ENCODE measurements around the gene ZNF860. TPM values are rescaled to one million over a fixed set of nuclear protein-coding genes. Genes with fewer than 3 reads are reported as not detected.

The ZNF860 gene
- total RNA-seq, 1 experiment from 2014 or later, result 22.4 TPM

- peaks cover 62% of the 10 kb centered on the region for H3K4me1 ChIP-seq (ENCODE audit: low read length)
- peaks cover 79% of the 10 kb centered on the region for H3K79me2 ChIP-seq (ENCODE audit: low read length)
- H4K20me1 ChIP-seq (ENCODE audit: insufficient read depth, low read depth, low read length), result no peaks in the 10 kb centered on the region
These were observed 26.0 kb upstream of the ZNF860 start for GRCh38 chr3:31955581-31955980.

GRCh38 chr3:31957106-31957505 lies 24.4 kb upstream of the ZNF860 start:
- Histone ChIP-seq H4K20me1 (ENCODE audit: insufficient read depth, low read depth, low read length) (no peaks in the 10 kb centered on the region), H3K9ac (ENCODE audit: low read length) (no peak overlapping the region), H3K4me2 (ENCODE audit: low read depth, low read length, poor library complexity, severe bottlenecking) (no peak overlapping the region), H3K79me2 (ENCODE audit: low read length) (peaks cover 83% of the 10 kb centered on the region), H3K36me3 (ENCODE audit: insufficient read depth, low read length) (peaks cover 44% of the 10 kb centered on the region), H3K27ac (ENCODE audit: low read length) (no peak overlapping the region), H3K9me2 (replicated peaks; ENCODE audit: insufficient read depth, low read length) (no peaks in the 10 kb centered on the region), H3K9me3 (ENCODE audit: low read length) (peaks cover 6% of the 10 kb centered on the region; the same call in 1 of the 2 replicates), H3K4me1 (ENCODE audit: low read length) (peaks cover 62% of the 10 kb centered on the region), H3K27me3 (ENCODE audit: low read length) (no peaks in the 10 kb centered on the region), H2AFZ (ENCODE audit: low read length) (no peak overlapping the region), H3K4me3 (ENCODE audit: low read length) (no peak overlapping the region)
- no peak for DNase-seq

More at GRCh38 chr3:31955581-31955980, 26.0 kb upstream of the ZNF860 start:
- Histone ChIP-seq H3K9me3 (ENCODE audit: low read length) (peaks cover 6% of the 10 kb centered on the region; the same call in 1 of the 2 replicates), H3K36me3 (ENCODE audit: insufficient read depth, low read length) (peaks cover 48% of the 10 kb centered on the region), H3K9me2 (replicated peaks; ENCODE audit: insufficient read depth, low read length) (no peaks in the 10 kb centered on the region), H3K27ac (ENCODE audit: low read length) (peak overlapping the region; percentile 99), H3K4me3 (ENCODE audit: low read length) (no peak overlapping the region), H2AFZ (ENCODE audit: low read length) (no peak overlapping the region), H3K27me3 (ENCODE audit: low read length) (no peaks in the 10 kb centered on the region), H3K4me2 (ENCODE audit: low read depth, low read length, poor library complexity, severe bottlenecking) (no peak overlapping the region), H3K9ac (ENCODE audit: low read length) (no peak overlapping the region)
- peak; percentile 65 for DNase-seq

GRCh38 chr3:31958701-31959152 lies 22.8 kb upstream of the ZNF860 start:
- no peaks in the 10 kb centered on the region for H3K9me2 ChIP-seq (replicated peaks; ENCODE audit: insufficient read depth, low read length)
- no peak overlapping the region for H3K9ac ChIP-seq (ENCODE audit: low read length)
- H3K4me3 ChIP-seq (ENCODE audit: low read length), result no peak overlapping the region
- H3K9me3 ChIP-seq (ENCODE audit: low read length), result peaks cover 6% of the 10 kb centered on the region; the same call in 1 of the 2 replicates
- no peak overlapping the region for H2AFZ ChIP-seq (ENCODE audit: low read length)
- peaks cover 94% of the 10 kb centered on the region for H3K79me2 ChIP-seq (ENCODE audit: low read length)
- H4K20me1 ChIP-seq (ENCODE audit: insufficient read depth, low read depth, low read length), result no peaks in the 10 kb centered on the region
- peaks cover 62% of the 10 kb centered on the region for H3K4me1 ChIP-seq (ENCODE audit: low read length)
- DNase-seq, result no peak
- no peak overlapping the region for H3K4me2 ChIP-seq (ENCODE audit: low read depth, low read length, poor library complexity, severe bottlenecking)
- H3K36me3 ChIP-seq (ENCODE audit: insufficient read depth, low read length), result peaks cover 44% of the 10 kb centered on the region
- peak overlapping the region; percentile 92 for H3K27ac ChIP-seq (ENCODE audit: low read length)
- H3K27me3 ChIP-seq (ENCODE audit: low read length), result no peaks in the 10 kb centered on the region

DNA sequence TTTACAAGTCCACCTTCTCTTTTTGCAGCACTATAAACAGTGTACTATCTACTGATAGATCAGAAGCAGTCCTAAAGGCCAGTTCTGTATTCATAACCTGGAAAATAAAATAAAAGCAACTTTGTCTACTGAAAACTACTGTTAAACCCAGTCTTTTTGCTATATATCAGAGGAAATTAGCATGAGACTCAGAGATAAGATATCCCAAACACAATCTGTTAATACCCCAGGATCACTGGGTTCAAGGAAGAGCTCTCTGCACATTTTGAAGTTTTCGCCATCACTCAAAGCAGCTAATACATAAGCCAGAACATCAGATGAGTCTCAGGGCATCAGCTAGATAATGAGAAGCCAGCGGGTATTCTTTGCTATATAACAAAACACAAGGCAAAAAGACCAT lies 22.3 kb upstream of the ZNF860 start:
- H3K4me1 ChIP-seq (ENCODE audit: low read length), result peaks cover 62% of the 10 kb centered on the region
- H3K9me3 ChIP-seq (ENCODE audit: low read length), result peaks cover 6% of the 10 kb centered on the region; the same call in 1 of the 2 replicates
- H3K4me2 ChIP-seq (ENCODE audit: low read depth, low read length, poor library complexity, severe bottlenecking), result no peak overlapping the region
- no peak for DNase-seq
- no peaks in the 10 kb centered on the region for H3K27me3 ChIP-seq (ENCODE audit: low read length)
- no peaks in the 10 kb centered on the region for H3K9me2 ChIP-seq (replicated peaks; ENCODE audit: insufficient read depth, low read length)
- H2AFZ ChIP-seq (ENCODE audit: low read length), result no peak overlapping the region
- H4K20me1 ChIP-seq (ENCODE audit: insufficient read depth, low read depth, low read length), result no peaks in the 10 kb centered on the region
- peaks cover 44% of the 10 kb centered on the region for H3K36me3 ChIP-seq (ENCODE audit: insufficient read depth, low read length)
- H3K9ac ChIP-seq (ENCODE audit: low read length), result no peak overlapping the region
- no peak overlapping the region for H3K4me3 ChIP-seq (ENCODE audit: low read length)
- H3K79me2 ChIP-seq (ENCODE audit: low read length), result peaks cover 94% of the 10 kb centered on the region
- peak overlapping the region; percentile 92 for H3K27ac ChIP-seq (ENCODE audit: low read length)

GRCh38 chr3:31959951-31960792 lies 21.4 kb upstream of the ZNF860 start:
- Histone ChIP-seq H3K79me2 (ENCODE audit: low read length) (peaks cover 94% of the 10 kb centered on the region), H3K4me3 (ENCODE audit: low read length) (peak overlapping the region; percentile 17; the same call in 1 of the 2 replicates), H2AFZ (ENCODE audit: low read length) (no peak overlapping the region), H4K20me1 (ENCODE audit: insufficient read depth, low read depth, low read length) (no peaks in the 10 kb centered on the region), H3K9ac (ENCODE audit: low read length) (peak overlapping the region; percentile 56), H3K36me3 (ENCODE audit: insufficient read depth, low read length) (peaks cover 40% of the 10 kb centered on the region), H3K27me3 (ENCODE audit: low read length) (no peaks in the 10 kb centered on the region), H3K9me3 (ENCODE audit: low read length) (peaks cover 6% of the 10 kb centered on the region; the same call in 1 of the 2 replicates), H3K27ac (ENCODE audit: low read length) (peak overlapping the region; percentile 92), H3K9me2 (replicated peaks; ENCODE audit: insufficient read depth, low read length) (no peaks in the 10 kb centered on the region), H3K4me2 (ENCODE audit: low read depth, low read length, poor library complexity, severe bottlenecking) (peak overlapping the region; percentile 53), H3K4me1 (ENCODE audit: low read length) (peaks cover 60% of the 10 kb centered on the region)
- peak; percentile 54 for DNase-seq

- H3K9me2 ChIP-seq (replicated peaks; ENCODE audit: insufficient read depth, low read length), result no peaks in the 10 kb centered on the region
- H4K20me1 ChIP-seq (ENCODE audit: insufficient read depth, low read depth, low read length), result no peaks in the 10 kb centered on the region
- H3K9me3 ChIP-seq (ENCODE audit: low read length), result peaks cover 3% of the 10 kb centered on the region; the same call in 1 of the 2 replicates
- no peak overlapping the region for H2AFZ ChIP-seq (ENCODE audit: low read length)
- peaks cover 87% of the 10 kb centered on the region for H3K79me2 ChIP-seq (ENCODE audit: low read length)
- peak overlapping the region; percentile 92 for H3K27ac ChIP-seq (ENCODE audit: low read length)
- peaks cover 33% of the 10 kb centered on the region for H3K36me3 ChIP-seq (ENCODE audit: insufficient read depth, low read length)
- H3K27me3 ChIP-seq (ENCODE audit: low read length), result no peaks in the 10 kb centered on the region
- H3K4me1 ChIP-seq (ENCODE audit: low read length), result peaks cover 59% of the 10 kb centered on the region
- peak overlapping the region; percentile 53 for H3K4me2 ChIP-seq (ENCODE audit: low read depth, low read length, poor library complexity, severe bottlenecking)
- peak; percentile 68 for DNase-seq
- H3K4me3 ChIP-seq (ENCODE audit: low read length), result peak overlapping the region; percentile 17; the same call in 1 of the 2 replicates
- peak overlapping the region; percentile 56 for H3K9ac ChIP-seq (ENCODE audit: low read length)
These were observed 20.6 kb upstream of the ZNF860 start for GRCh38 chr3:31960793-31961431.

DNA sequence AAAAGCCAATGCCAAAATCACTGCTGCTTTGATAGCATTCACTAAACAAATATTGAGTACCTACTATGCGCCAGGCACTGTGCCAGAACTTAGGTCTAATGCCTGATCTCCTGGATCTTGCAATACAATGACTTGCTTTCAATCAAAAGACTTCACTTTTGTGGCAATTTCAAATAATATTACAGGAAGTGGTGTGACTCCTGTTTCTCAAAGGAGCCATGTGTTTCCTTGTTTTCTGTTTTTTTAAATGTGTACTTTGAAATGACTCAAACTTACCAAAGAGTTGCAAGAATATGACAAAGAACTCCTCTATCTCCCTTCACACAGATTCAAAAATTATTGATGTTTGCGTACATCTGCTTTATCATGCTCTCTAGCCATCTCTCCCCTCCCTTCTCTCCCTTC lies 18.7 kb upstream of the ZNF860 start:
- no peaks in the 10 kb centered on the region for H4K20me1 ChIP-seq (ENCODE audit: insufficient read depth, low read depth, low read length)
- H3K4me1 ChIP-seq (ENCODE audit: low read length), result peaks cover 74% of the 10 kb centered on the region
- no peaks in the 10 kb centered on the region for H3K9me2 ChIP-seq (replicated peaks; ENCODE audit: insufficient read depth, low read length)
- no peak for DNase-seq
- no peak overlapping the region for H2AFZ ChIP-seq (ENCODE audit: low read length)
- no peaks in the 10 kb centered on the region for H3K9me3 ChIP-seq (ENCODE audit: low read length)
- 0 out of 2 replicates have a peak overlapping the region, but pooled peaks have one; percentile 1 for H3K4me3 ChIP-seq (ENCODE audit: low read length)
- 0 out of 2 replicates have a peak overlapping the region, but pooled peaks have one; percentile 2 for H3K9ac ChIP-seq (ENCODE audit: low read length)
- H3K4me2 ChIP-seq (ENCODE audit: low read depth, low read length, poor library complexity, severe bottlenecking), result peak overlapping the region; percentile 15
- H3K27me3 ChIP-seq (ENCODE audit: low read length), result no peaks in the 10 kb centered on the region
- peaks cover 91% of the 10 kb centered on the region for H3K79me2 ChIP-seq (ENCODE audit: low read length)
- H3K36me3 ChIP-seq (ENCODE audit: insufficient read depth, low read length), result peaks cover 37% of the 10 kb centered on the region
- peak overlapping the region; percentile 92 for H3K27ac ChIP-seq (ENCODE audit: low read length)
